Measurements from ENCODE around the gene ALPL. TPM values are rescaled to one million over a fixed set of nuclear protein-coding genes. Genes with fewer than 3 reads are reported as not detected.

ALPL gene
- total and polyA plus RNA-seq, 9 of the 15 experiments (the other 6 are each of a cell fraction or from before 2014, with no cell fraction given) = 0.04 to 0.38 (median 0.18) TPM; not detected in 4

DNA sequence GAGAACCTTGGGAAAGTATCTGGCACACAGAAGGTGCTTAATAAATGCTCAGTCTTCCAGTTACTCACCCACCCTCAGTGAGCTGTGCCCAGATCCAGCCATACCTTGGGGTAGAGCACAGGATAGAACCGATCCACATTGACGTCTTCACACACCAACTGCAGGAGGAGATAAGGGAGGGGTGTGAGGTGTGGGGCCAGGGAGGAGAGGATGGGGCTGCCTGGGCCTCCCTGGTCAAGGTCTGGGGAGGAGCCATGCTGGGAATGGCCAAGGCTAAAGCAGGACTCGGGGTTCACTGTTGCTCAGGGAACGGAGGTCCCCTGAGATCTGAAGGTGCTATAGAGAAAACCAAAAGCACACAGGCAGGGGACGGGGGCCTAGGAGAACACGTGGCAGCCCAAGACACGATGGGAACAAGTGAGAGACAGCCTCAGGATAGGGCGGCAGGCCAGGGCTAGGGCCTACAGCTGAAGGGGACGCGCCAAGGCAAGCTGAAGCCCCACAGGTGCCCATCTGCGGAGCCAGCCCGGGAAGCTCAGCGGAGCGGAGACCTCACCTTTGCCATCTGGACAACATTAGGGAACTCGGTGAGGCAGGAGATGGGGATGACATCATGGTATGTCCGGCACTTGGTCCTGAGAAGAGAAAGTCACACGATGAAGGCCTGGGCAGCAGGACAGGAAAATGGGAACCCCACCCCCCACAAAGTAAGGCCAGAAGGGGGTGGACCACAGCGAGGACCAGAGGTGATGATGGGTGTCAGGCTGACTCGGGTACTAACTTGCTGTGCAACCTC lies 104.0 kb downstream of the ALPL start (continued):
- TF ChIP-seq NR0B1 (IDR thresholded peaks at IDR 0.05; ENCODE audit: partially characterized antibody) (no peak), ZEB2 (IDR thresholded peaks at IDR 0.05) (peak; percentile 59; the same call in 1 of the 2 replicates), SAFB2 (IDR thresholded peaks at IDR 0.05; ENCODE audit: borderline replicate concordance, low read depth, low read length, severe bottlenecking) (no peak), ZNF133 (CRISPR knock-in tag; IDR thresholded peaks at IDR 0.05) (no peak), ATF2 (CRISPR knock-in tag; IDR thresholded peaks at IDR 0.05) (no peak), COPS2 (conservative IDR thresholded peaks at IDR 0.05) (no peak), ZKSCAN1 (IDR thresholded peaks at IDR 0.05; ENCODE audit: low read depth, low read length) (no peak), GTF2A2 (tag; IDR thresholded peaks at IDR 0.05) (no peak), ELK1 (CRISPR knock-in tag; IDR thresholded peaks at IDR 0.05) (no peak), ARNT (IDR thresholded peaks at IDR 0.05) (no peak), POLR2B (IDR thresholded peaks at IDR 0.05; ENCODE audit: low read depth, partially characterized antibody) (no peak), ZNF79 (CRISPR knock-in tag; IDR thresholded peaks at IDR 0.05; ENCODE audit: low read depth) (no peak), NFIC (IDR thresholded peaks at IDR 0.05) (0 out of 2 replicates have a peak, but pooled peaks have one; percentile 36), ZNF282 (CRISPR knock-in tag; IDR thresholded peaks at IDR 0.05) (no peak)
- TF ChIP-seq, protein P1, sequence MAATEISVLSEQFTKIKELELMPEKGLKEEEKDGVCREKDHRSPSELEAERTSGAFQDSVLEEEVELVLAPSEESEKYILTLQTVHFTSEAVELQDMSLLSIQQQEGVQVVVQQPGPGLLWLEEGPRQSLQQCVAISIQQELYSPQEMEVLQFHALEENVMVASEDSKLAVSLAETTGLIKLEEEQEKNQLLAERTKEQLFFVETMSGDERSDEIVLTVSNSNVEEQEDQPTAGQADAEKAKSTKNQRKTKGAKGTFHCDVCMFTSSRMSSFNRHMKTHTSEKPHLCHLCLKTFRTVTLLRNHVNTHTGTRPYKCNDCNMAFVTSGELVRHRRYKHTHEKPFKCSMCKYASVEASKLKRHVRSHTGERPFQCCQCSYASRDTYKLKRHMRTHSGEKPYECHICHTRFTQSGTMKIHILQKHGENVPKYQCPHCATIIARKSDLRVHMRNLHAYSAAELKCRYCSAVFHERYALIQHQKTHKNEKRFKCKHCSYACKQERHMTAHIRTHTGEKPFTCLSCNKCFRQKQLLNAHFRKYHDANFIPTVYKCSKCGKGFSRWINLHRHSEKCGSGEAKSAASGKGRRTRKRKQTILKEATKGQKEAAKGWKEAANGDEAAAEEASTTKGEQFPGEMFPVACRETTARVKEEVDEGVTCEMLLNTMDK (IDR thresholded peaks at IDR 0.05; ENCODE audit: borderline replicate concordance, insufficient read depth, low read depth, low read length, poor library complexity, severe bottlenecking) = no peak
- TF ChIP-seq, protein P2, sequence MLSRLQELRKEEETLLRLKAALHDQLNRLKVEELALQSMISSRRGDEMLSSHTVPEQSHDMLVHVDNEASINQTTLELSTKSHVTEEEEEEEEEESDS (CRISPR knock-in tag; IDR thresholded peaks at IDR 0.05) = no peak
- TF ChIP-seq, protein P3, sequence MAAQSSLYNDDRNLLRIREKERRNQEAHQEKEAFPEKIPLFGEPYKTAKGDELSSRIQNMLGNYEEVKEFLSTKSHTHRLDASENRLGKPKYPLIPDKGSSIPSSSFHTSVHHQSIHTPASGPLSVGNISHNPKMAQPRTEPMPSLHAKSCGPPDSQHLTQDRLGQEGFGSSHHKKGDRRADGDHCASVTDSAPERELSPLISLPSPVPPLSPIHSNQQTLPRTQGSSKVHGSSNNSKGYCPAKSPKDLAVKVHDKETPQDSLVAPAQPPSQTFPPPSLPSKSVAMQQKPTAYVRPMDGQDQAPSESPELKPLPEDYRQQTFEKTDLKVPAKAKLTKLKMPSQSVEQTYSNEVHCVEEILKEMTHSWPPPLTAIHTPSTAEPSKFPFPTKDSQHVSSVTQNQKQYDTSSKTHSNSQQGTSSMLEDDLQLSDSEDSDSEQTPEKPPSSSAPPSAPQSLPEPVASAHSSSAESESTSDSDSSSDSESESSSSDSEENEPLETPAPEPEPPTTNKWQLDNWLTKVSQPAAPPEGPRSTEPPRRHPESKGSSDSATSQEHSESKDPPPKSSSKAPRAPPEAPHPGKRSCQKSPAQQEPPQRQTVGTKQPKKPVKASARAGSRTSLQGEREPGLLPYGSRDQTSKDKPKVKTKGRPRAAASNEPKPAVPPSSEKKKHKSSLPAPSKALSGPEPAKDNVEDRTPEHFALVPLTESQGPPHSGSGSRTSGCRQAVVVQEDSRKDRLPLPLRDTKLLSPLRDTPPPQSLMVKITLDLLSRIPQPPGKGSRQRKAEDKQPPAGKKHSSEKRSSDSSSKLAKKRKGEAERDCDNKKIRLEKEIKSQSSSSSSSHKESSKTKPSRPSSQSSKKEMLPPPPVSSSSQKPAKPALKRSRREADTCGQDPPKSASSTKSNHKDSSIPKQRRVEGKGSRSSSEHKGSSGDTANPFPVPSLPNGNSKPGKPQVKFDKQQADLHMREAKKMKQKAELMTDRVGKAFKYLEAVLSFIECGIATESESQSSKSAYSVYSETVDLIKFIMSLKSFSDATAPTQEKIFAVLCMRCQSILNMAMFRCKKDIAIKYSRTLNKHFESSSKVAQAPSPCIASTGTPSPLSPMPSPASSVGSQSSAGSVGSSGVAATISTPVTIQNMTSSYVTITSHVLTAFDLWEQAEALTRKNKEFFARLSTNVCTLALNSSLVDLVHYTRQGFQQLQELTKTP (IDR thresholded peaks at IDR 0.05; ENCODE audit: low read depth in 1 of 2, partially characterized antibody in 2 of 2) = no peak
